Measurements from ENCODE around the gene USF2. TPM values are rescaled to one million over a fixed set of nuclear protein-coding genes. Genes with fewer than 3 reads are reported as not detected.
A peak's percentile ranks its signal among the peaks of the same experiment; 100 is the strongest.

USF2 gene
- total RNA-seq, 1 donor from 2014 or later: 236 TPM

DNA sequence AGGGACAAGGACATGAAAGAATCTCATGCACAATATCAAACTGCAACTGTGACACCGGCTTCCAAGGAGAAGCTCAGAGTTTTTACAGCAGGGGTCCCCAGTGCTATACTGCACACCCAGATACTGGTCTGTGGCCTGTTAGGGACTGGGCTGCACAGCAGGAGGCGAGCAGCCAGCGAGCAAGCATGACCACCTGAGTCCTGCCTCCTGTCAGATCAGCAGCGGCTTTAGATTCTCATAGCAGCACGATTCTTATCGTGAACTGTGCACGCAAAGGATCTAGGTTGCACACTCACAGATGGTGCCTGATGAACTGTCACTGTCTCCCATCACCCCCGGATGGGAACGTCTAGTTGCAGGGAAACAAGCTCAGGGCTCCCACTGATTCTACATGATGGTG lies 47.1 kb downstream of the USF2 start:
- no peaks in the 10 kb centered on the region for H3K27me3 Mint-ChIP-seq
- H3K4me1 Mint-ChIP-seq: peaks cover 76% of the 10 kb centered on the region
- intact Hi-C loops (cut with micrococcal nuclease): no loop called here
- POLR2A ChIA-PET: interaction anchor here (1.0 to 11.0 kb wide), 3 partner anchors 16 to 41 kb away, joined by 3 to 304 read pairs (median 124); partner anchors contain the start of genes CD22 and FFAR1
- no peaks in the 10 kb centered on the region for H3K9me3 Mint-ChIP-seq
- H3K36me3 Mint-ChIP-seq (ENCODE audit: low read depth): no peaks in the 10 kb centered on the region
- CTCF ChIA-PET: interaction anchor here (0.7 to 1.8 kb wide), 5 partner anchors 9 to 179 kb away, joined by 3 to 4 read pairs (median 4); no protein-coding TSS in a partner anchor
- no peak for DNase-seq
- no peak overlapping the region for H3K27ac Mint-ChIP-seq
- no peak for TF ChIP-seq CTCF (IDR thresholded peaks at IDR 0.05)
- peak overlapping the region; percentile 2 for H3K4me3 Mint-ChIP-seq
- ATAC-seq (ENCODE audit: low read depth): no peak

DNA sequence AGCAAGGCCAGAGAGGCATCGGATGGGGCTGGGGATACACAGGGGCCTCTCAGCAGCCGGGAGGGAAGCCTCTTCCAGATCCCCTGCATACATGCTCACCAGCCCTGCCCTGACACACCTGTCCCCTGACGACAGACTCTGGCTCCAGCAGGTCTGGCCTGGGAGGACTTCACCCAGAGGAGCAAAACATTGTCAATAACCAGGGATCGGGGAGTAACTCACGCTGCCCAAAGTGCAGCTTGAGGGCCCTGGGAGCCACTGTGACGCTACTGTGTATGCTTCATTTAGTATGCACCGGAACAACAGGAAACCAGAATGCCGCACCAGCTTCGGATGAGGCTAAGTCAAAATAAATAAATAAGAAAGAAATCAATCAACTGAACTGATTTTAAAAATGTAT lies 47.8 kb downstream of the USF2 start:
- ChIA-PET CTCF (interaction anchor here (1.2 to 1.8 kb wide), 2 partner anchors 17 to 179 kb away, joined by 3 to 4 read pairs; no protein-coding TSS in a partner anchor), POLR2A (interaction anchor here (0.9 to 11.0 kb wide), 6 partner anchors 10 to 146 kb away, joined by 3 to 304 read pairs (median 5); partner anchors contain the start of genes CD22 and FFAR1)
- Mint-ChIP-seq H3K9me3 (no peaks in the 10 kb centered on the region), H3K27me3 (no peaks in the 10 kb centered on the region), H3K36me3 (ENCODE audit: low read depth) (no peaks in the 10 kb centered on the region), H3K27ac (peak overlapping the region; percentile 96), H3K4me3 (peak overlapping the region; percentile 51), H3K4me1 (peaks cover 82% of the 10 kb centered on the region)
- peak; percentile 19 for ATAC-seq (ENCODE audit: low read depth)
- intact Hi-C loops (cut with micrococcal nuclease): no loop called here
- no peak for DNase-seq
- TF ChIP-seq CTCF (IDR thresholded peaks at IDR 0.05): no peak

DNA sequence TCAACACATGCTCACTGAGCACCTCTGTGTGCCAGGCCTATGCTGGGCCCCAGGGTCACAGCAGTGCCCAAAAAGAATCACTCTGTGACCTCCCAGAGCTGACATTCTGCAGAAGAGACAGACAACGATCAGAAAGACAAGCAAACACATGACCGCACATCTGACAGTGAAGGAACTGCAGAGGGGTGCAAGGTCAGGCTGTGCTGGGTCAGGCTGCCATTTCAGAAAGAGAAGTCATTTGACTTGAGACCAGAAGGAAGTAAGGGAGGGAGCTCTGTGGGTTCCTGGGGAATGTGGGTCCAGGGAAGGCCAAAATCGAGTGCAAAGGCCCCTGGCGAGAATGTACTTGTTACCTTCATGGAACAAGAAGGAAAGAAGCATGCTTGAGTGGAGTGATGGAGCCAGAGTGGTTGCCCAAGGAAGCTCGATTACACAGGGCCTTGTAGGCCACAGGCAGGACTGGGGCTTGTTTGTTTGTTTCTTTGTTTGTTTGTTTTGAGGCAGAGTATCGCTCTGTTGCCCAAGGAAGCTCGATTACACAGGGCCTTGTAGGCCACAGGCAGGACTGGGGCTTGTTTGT lies 48.8 kb downstream of the USF2 start:
- Mint-ChIP-seq H3K9me3 (peaks cover 2% of the 10 kb centered on the region), H3K27me3 (no peaks in the 10 kb centered on the region), H3K27ac (peak overlapping the region; percentile 96), H3K4me1 (peaks cover 88% of the 10 kb centered on the region), H3K36me3 (ENCODE audit: low read depth) (no peaks in the 10 kb centered on the region), H3K4me3 (no peak overlapping the region)
- ChIA-PET POLR2A (interaction anchor here (0.9 to 11.0 kb wide), 5 partner anchors 11 to 145 kb away, joined by 3 to 304 read pairs (median 26); partner anchors contain the start of genes CD22, FFAR1 and HAMP), CTCF (interaction anchor here (1.8 kb wide), 1 partner anchor 178 kb away, joined by 4 read pairs; no protein-coding TSS in a partner anchor)
- TF ChIP-seq CTCF (IDR thresholded peaks at IDR 0.05): no peak
- ATAC-seq (ENCODE audit: low read depth) (no peak), DNase-seq (no peak)
- intact Hi-C loops (cut with micrococcal nuclease): no loop called here

GRCh38 chr19:35318679-35319448 lies 50.1 kb downstream of the USF2 start:
- Mint-ChIP-seq H3K9me3 (peaks cover 2% of the 10 kb centered on the region), H3K27me3 (no peaks in the 10 kb centered on the region), H3K4me1 (peaks cover 88% of the 10 kb centered on the region), H3K4me3 (peak overlapping the region; percentile 71), H3K27ac (peak overlapping the region; percentile 96), H3K36me3 (ENCODE audit: low read depth) (no peaks in the 10 kb centered on the region)
- no peak for TF ChIP-seq CTCF (IDR thresholded peaks at IDR 0.05)
- intact Hi-C loops (cut with micrococcal nuclease): loop anchor here (1.0 kb wide), 1 partner anchor 28 kb away; the partner anchor contains the start of gene FFAR1
- ChIA-PET POLR2A (interaction anchor here (0.7 to 11.0 kb wide), 10 partner anchors 10 to 144 kb away, joined by 3 to 304 read pairs (median 6); partner anchors contain the start of genes CD22, FFAR1 and HAMP), CTCF (interaction anchor here (0.6 to 2.5 kb wide), 4 partner anchors 12 to 1969 kb away, joined by 3 to 10 read pairs (median 4); no protein-coding TSS in a partner anchor)
- ATAC-seq (ENCODE audit: low read depth): peak; percentile 26
- DNase-seq: no peak

Measured in activated B cell treated with CpG ODN at 0.5 μM for 24 hours (primary cell).